ENCODE measurements around the gene AGRN.
"Not testable (repeated sequence)": the region's sequence is repeated elsewhere in the genome, so short reads cannot be mapped to it uniquely, and the experiment has no call there.

Gene AGRN

GRCh38 chr1:983798-984475 lies 36.0 kb upstream of the AGRN start:
- H3K4me1 ChIP-seq (ENCODE audit: insufficient read depth, low read length): no peaks in the 10 kb centered on the region
- H3K4me3 ChIP-seq (ENCODE audit: low read depth in 1 of 2, low read length in 2 of 2): no peak overlapping the region
- no peak overlapping the region for H3K27ac ChIP-seq (ENCODE audit: low read depth, low read length)
- no peaks in the 10 kb centered on the region for H3K36me3 ChIP-seq (ENCODE audit: insufficient read depth, low read length)
- no peaks in the 10 kb centered on the region for H3K9me3 ChIP-seq (ENCODE audit: low read length)
- no peak overlapping the region for H3K9ac ChIP-seq (ENCODE audit: low read length)
- H3K27me3 ChIP-seq (ENCODE audit: control insufficient read depth in 1 of 2, insufficient read depth in 2 of 2, low read length in 2 of 2): peaks cover 0 to 17% of the 10 kb centered on the region in 2 donors

- H3K27ac ChIP-seq (ENCODE audit: low read depth, low read length): no peak overlapping the region
- H3K36me3 ChIP-seq (ENCODE audit: insufficient read depth, low read length): no peaks in the 10 kb centered on the region
- H3K4me1 ChIP-seq (ENCODE audit: insufficient read depth, low read length): no peaks in the 10 kb centered on the region
- no peak overlapping the region for H3K9ac ChIP-seq (ENCODE audit: low read length)
- no peak overlapping the region for H3K4me3 ChIP-seq (ENCODE audit: low read depth in 1 of 2, low read length in 2 of 2)
- peaks cover 0 to 17% of the 10 kb centered on the region in 2 donors for H3K27me3 ChIP-seq (ENCODE audit: control insufficient read depth in 1 of 2, insufficient read depth in 2 of 2, low read length in 2 of 2)
- H3K9me3 ChIP-seq (ENCODE audit: low read length): no peaks in the 10 kb centered on the region
These were observed 35.5 kb upstream of the AGRN start for GRCh38 chr1:984476-984814.

- Histone ChIP-seq H3K27ac (ENCODE audit: low read depth, low read length) (no peak overlapping the region), H3K9ac (ENCODE audit: low read length) (no peak overlapping the region), H3K4me3 (ENCODE audit: low read depth in 1 of 2, low read length in 2 of 2) (no peak overlapping the region), H3K36me3 (ENCODE audit: insufficient read depth, low read length) (no peaks in the 10 kb centered on the region), H3K4me1 (ENCODE audit: insufficient read depth, low read length) (no peaks in the 10 kb centered on the region), H3K9me3 (ENCODE audit: low read length) (no peaks in the 10 kb centered on the region), H3K27me3 (ENCODE audit: control insufficient read depth in 1 of 2, insufficient read depth in 2 of 2, low read length in 2 of 2) (peaks cover 0 to 17% of the 10 kb centered on the region in 2 donors)
These were observed 34.8 kb upstream of the AGRN start for GRCh38 chr1:985126-985525.

GRCh38 chr1:988061-988460 lies 31.9 kb upstream of the AGRN start:
- H3K27me3 ChIP-seq (ENCODE audit: control insufficient read depth in 1 of 2, insufficient read depth in 2 of 2, low read length in 2 of 2); H3K4me3 ChIP-seq (ENCODE audit: low read depth in 1 of 2, low read length in 2 of 2); H3K9ac ChIP-seq (ENCODE audit: low read length): not testable (repeated sequence)

GRCh38 chr1:991275-991674 lies 28.6 kb upstream of the AGRN start:
- not testable (repeated sequence) for H3K4me3 ChIP-seq (ENCODE audit: low read depth in 1 of 2, low read length in 2 of 2); H3K9ac ChIP-seq (ENCODE audit: low read length); H3K27me3 ChIP-seq (ENCODE audit: control insufficient read depth in 1 of 2, insufficient read depth in 2 of 2, low read length in 2 of 2); H3K36me3 ChIP-seq (ENCODE audit: insufficient read depth, low read length); H3K4me1 ChIP-seq (ENCODE audit: insufficient read depth, low read length); H3K9me3 ChIP-seq (ENCODE audit: low read length); H3K27ac ChIP-seq (ENCODE audit: low read depth, low read length)

More at GRCh38 chr1:988061-988460, 31.9 kb upstream of the AGRN start:
- not testable (repeated sequence) for H3K9me3 ChIP-seq (ENCODE audit: low read length); H3K4me1 ChIP-seq (ENCODE audit: insufficient read depth, low read length); H3K36me3 ChIP-seq (ENCODE audit: insufficient read depth, low read length); H3K27ac ChIP-seq (ENCODE audit: low read depth, low read length)

GRCh38 chr1:991895-992294 lies 28.0 kb upstream of the AGRN start:
- Histone ChIP-seq H3K4me1 (ENCODE audit: insufficient read depth, low read length) (no peaks in the 10 kb centered on the region), H3K4me3 (ENCODE audit: low read depth in 1 of 2, low read length in 2 of 2) (no peak overlapping the region), H3K27ac (ENCODE audit: low read depth, low read length) (no peak overlapping the region), H3K9ac (ENCODE audit: low read length) (no peak overlapping the region), H3K36me3 (ENCODE audit: insufficient read depth, low read length) (no peaks in the 10 kb centered on the region), H3K9me3 (ENCODE audit: low read length) (peaks cover 3% of the 10 kb centered on the region), H3K27me3 (ENCODE audit: control insufficient read depth in 1 of 2, insufficient read depth in 2 of 2, low read length in 2 of 2) (no peaks in the 10 kb centered on the region)

- Histone ChIP-seq H3K4me1 (ENCODE audit: insufficient read depth, low read length) (no peaks in the 10 kb centered on the region), H3K4me3 (ENCODE audit: low read depth in 1 of 2, low read length in 2 of 2) (no peak overlapping the region), H3K27ac (ENCODE audit: low read depth, low read length) (no peak overlapping the region), H3K9me3 (ENCODE audit: low read length) (peaks cover 3% of the 10 kb centered on the region), H3K36me3 (ENCODE audit: insufficient read depth, low read length) (no peaks in the 10 kb centered on the region), H3K9ac (ENCODE audit: low read length) (no peak overlapping the region), H3K27me3 (ENCODE audit: control insufficient read depth in 1 of 2, insufficient read depth in 2 of 2, low read length in 2 of 2) (peaks cover 0 to under 1% of the 10 kb centered on the region in 2 donors)
These were observed 27.6 kb upstream of the AGRN start for GRCh38 chr1:992362-992761.

- no peaks in the 10 kb centered on the region for H3K36me3 ChIP-seq (ENCODE audit: insufficient read depth, low read length)
- H3K27me3 ChIP-seq (ENCODE audit: control insufficient read depth in 1 of 2, insufficient read depth in 2 of 2, low read length in 2 of 2): peaks cover 0 to 12% of the 10 kb centered on the region in 2 donors
- peaks cover 3% of the 10 kb centered on the region for H3K9me3 ChIP-seq (ENCODE audit: low read length)
- H3K9ac ChIP-seq (ENCODE audit: low read length): no peak overlapping the region
- H3K4me1 ChIP-seq (ENCODE audit: insufficient read depth, low read length): no peaks in the 10 kb centered on the region
- H3K4me3 ChIP-seq (ENCODE audit: low read depth in 1 of 2, low read length in 2 of 2): no peak overlapping the region
- no peak overlapping the region for H3K27ac ChIP-seq (ENCODE audit: low read depth, low read length)
These were observed 26.4 kb upstream of the AGRN start for GRCh38 chr1:993379-993995.

GRCh38 chr1:994546-994945 lies 25.4 kb upstream of the AGRN start:
- not testable (repeated sequence) for H3K36me3 ChIP-seq (ENCODE audit: insufficient read depth, low read length); H3K9me3 ChIP-seq (ENCODE audit: low read length); H3K9ac ChIP-seq (ENCODE audit: low read length); H3K4me3 ChIP-seq (ENCODE audit: low read depth in 1 of 2, low read length in 2 of 2); H3K27ac ChIP-seq (ENCODE audit: low read depth, low read length); H3K4me1 ChIP-seq (ENCODE audit: insufficient read depth, low read length)
- peaks cover 0 to 12% of the 10 kb centered on the region in 2 donors for H3K27me3 ChIP-seq (ENCODE audit: control insufficient read depth in 1 of 2, insufficient read depth in 2 of 2, low read length in 2 of 2)

- no peak overlapping the region for H3K9ac ChIP-seq (ENCODE audit: low read length)
- peaks cover 3% of the 10 kb centered on the region for H3K9me3 ChIP-seq (ENCODE audit: low read length)
- no peak overlapping the region for H3K4me3 ChIP-seq (ENCODE audit: low read depth in 1 of 2, low read length in 2 of 2)
- H3K27ac ChIP-seq (ENCODE audit: low read depth, low read length): no peak overlapping the region
- no peaks in the 10 kb centered on the region for H3K36me3 ChIP-seq (ENCODE audit: insufficient read depth, low read length)
- peaks cover 0 to 13% of the 10 kb centered on the region in 2 donors for H3K27me3 ChIP-seq (ENCODE audit: control insufficient read depth in 1 of 2, insufficient read depth in 2 of 2, low read length in 2 of 2)
- H3K4me1 ChIP-seq (ENCODE audit: insufficient read depth, low read length): no peaks in the 10 kb centered on the region
These were observed 24.0 kb upstream of the AGRN start for GRCh38 chr1:995665-996633.

GRCh38 chr1:996851-997712 lies 22.8 kb upstream of the AGRN start:
- peaks cover 0 to 21% of the 10 kb centered on the region in 2 donors for H3K27me3 ChIP-seq (ENCODE audit: control insufficient read depth in 1 of 2, insufficient read depth in 2 of 2, low read length in 2 of 2)
- no peaks in the 10 kb centered on the region for H3K4me1 ChIP-seq (ENCODE audit: insufficient read depth, low read length)
- no peak overlapping the region for H3K27ac ChIP-seq (ENCODE audit: low read depth, low read length)
- H3K4me3 ChIP-seq (ENCODE audit: low read depth in 1 of 2, low read length in 2 of 2): no peak overlapping the region
- no peaks in the 10 kb centered on the region for H3K9me3 ChIP-seq (ENCODE audit: low read length)
- no peaks in the 10 kb centered on the region for H3K36me3 ChIP-seq (ENCODE audit: insufficient read depth, low read length)
- H3K9ac ChIP-seq (ENCODE audit: low read length): no peak overlapping the region

Measured in muscle layer of colon (tissue), 2 donors.